Measurements from ENCODE around the gene H2BK1. TPM values are rescaled to one million over a fixed set of nuclear protein-coding genes. Genes with fewer than 3 reads are reported as not detected.

Gene H2BK1
- polyA plus RNA-seq, 3 donors: not detected

- Histone ChIP-seq H3K27ac (ENCODE audit: low read depth in 1 of 2, low read length in 2 of 2) (no peak overlapping the region), H3K4me2 (replicated peaks; ENCODE audit: extremely low read depth, low read length, poor library complexity, severe bottlenecking) (no peak overlapping the region), H3K9ac (ENCODE audit: insufficient read depth, low read length, poor library complexity, severe bottlenecking) (no peak overlapping the region), H3K9me3 (replicated peaks in 1 of 2; ENCODE audit: control insufficient read depth in 1 of 2, insufficient read depth in 1 of 2, low read length in 2 of 2) (no peaks in the 10 kb centered on the region), H4K20me1 (ENCODE audit: insufficient read depth, low read length) (no peaks in the 10 kb centered on the region), H3K4me1 (ENCODE audit: control insufficient read depth in 1 of 2, insufficient read depth in 2 of 2, low read length in 2 of 2) (no peaks in the 10 kb centered on the region), H3K27me3 (ENCODE audit: control insufficient read depth in 2 of 2, insufficient read depth in 2 of 2, low read length in 2 of 2) (no peaks in the 10 kb centered on the region), H3K36me3 (replicated peaks in 1 of 2; ENCODE audit: control insufficient read depth in 1 of 2, insufficient read depth in 2 of 2, low read length in 2 of 2) (no peaks in the 10 kb centered on the region), H2AFZ (ENCODE audit: insufficient read depth, low read depth, low read length, poor library complexity, severe bottlenecking) (no peak overlapping the region), H3K4me3 (replicated peaks in 1 of 3; ENCODE audit: low read depth in 2 of 3, low read length in 3 of 3) (no peak overlapping the region), H3K79me2 (ENCODE audit: insufficient read depth, low read length) (no peaks in the 10 kb centered on the region)
- Mint-ChIP-seq H3K4me3 (no peak overlapping the region), H3K27me3 (ENCODE audit: low read depth in 3 of 3) (peaks cover 3 to 12% (median 10%) of the 10 kb centered on the region in 3 donors), H3K9me3 (peaks cover 0 to 1% (median 0%) of the 10 kb centered on the region in 7 donors), H3K27ac (no peak overlapping the region), H3K4me1 (no peaks in the 10 kb centered on the region), H3K36me3 (no peaks in the 10 kb centered on the region)
- no peak for DNase-seq
- WGBS (ENCODE audit: insufficient coverage): 91% methylated on average over 22 of the region's 22 CpGs
- TF ChIP-seq CTCF (IDR thresholded peaks at IDR 0.05): no peak
- intact Hi-C loops (cut with micrococcal nuclease): no loop called here
Observed at GRCh38 chr7:151187409-151188251, 22.7 kb downstream of the H2BK1 start.

- H3K4me2 ChIP-seq (replicated peaks; ENCODE audit: extremely low read depth, low read length, poor library complexity, severe bottlenecking): no peak within 1 kb of the TSS
- intact Hi-C loops (cut with micrococcal nuclease): no loop called here
- Mint-ChIP-seq H3K9me3 (peaks cover 0 to 1% (median 0%) of the 10 kb centered on the region in 7 donors), H3K27ac (peak within 1 kb of the TSS in 2 of 7 donors; percentile 57 to 61), H3K4me1 (no peaks in the 10 kb centered on the region), H3K4me3 (no peak within 1 kb of the TSS), H3K27me3 (ENCODE audit: low read depth in 3 of 3) (peaks cover 3 to 16% (median 10%) of the 10 kb centered on the region in 3 donors), H3K36me3 (no peaks in the 10 kb centered on the region)
- no peak within 1 kb of the TSS for H3K4me3 ChIP-seq (replicated peaks in 1 of 3; ENCODE audit: low read depth in 2 of 3, low read length in 3 of 3)
- H4K20me1 ChIP-seq (ENCODE audit: insufficient read depth, low read length): no peaks in the 10 kb centered on the region
- no peak for TF ChIP-seq CTCF (IDR thresholded peaks at IDR 0.05)
- no peaks in the 10 kb centered on the region for H3K36me3 ChIP-seq (replicated peaks in 1 of 2; ENCODE audit: control insufficient read depth in 1 of 2, insufficient read depth in 2 of 2, low read length in 2 of 2)
- H3K27me3 ChIP-seq (ENCODE audit: control insufficient read depth in 2 of 2, insufficient read depth in 2 of 2, low read length in 2 of 2): no peaks in the 10 kb centered on the region
- WGBS (ENCODE audit: insufficient coverage): 91% methylated on average over 17 of the region's 22 CpGs
- no peaks in the 10 kb centered on the region for H3K4me1 ChIP-seq (ENCODE audit: control insufficient read depth in 1 of 2, insufficient read depth in 2 of 2, low read length in 2 of 2)
- H3K27ac ChIP-seq (ENCODE audit: low read depth in 1 of 2, low read length in 2 of 2): no peak within 1 kb of the TSS
- no peaks in the 10 kb centered on the region for H3K9me3 ChIP-seq (replicated peaks in 1 of 2; ENCODE audit: control insufficient read depth in 1 of 2, insufficient read depth in 1 of 2, low read length in 2 of 2)
- no peak within 1 kb of the TSS for H3K9ac ChIP-seq (ENCODE audit: insufficient read depth, low read length, poor library complexity, severe bottlenecking)
- H2AFZ ChIP-seq (ENCODE audit: insufficient read depth, low read depth, low read length, poor library complexity, severe bottlenecking): no peak within 1 kb of the TSS
- no peaks in the 10 kb centered on the region for H3K79me2 ChIP-seq (ENCODE audit: insufficient read depth, low read length)
- no peak for DNase-seq
Observed at GRCh38 chr7:151186640-151187408, 23.5 kb downstream of the H2BK1 start, which contains the start of gene ASB10. Gene ASB10 (minus strand): TSS chr7:151187250. CDS start chr7:151187130, 120 bp downstream.

Measured in CD14-positive monocyte (primary cell).